SIG-M5 (cell line): Measurements from ENCODE around the gene ETV6.
"Not testable (repeated sequence)": the region's sequence is repeated elsewhere in the genome, so short reads cannot be mapped to it uniquely, and the experiment has no call there.

Source experiments
- DNase-seq: peaks from one replicate; lab custom pipeline; 2025; lab: John Stamatoyannopoulos, UW

Gene ETV6

DNA sequence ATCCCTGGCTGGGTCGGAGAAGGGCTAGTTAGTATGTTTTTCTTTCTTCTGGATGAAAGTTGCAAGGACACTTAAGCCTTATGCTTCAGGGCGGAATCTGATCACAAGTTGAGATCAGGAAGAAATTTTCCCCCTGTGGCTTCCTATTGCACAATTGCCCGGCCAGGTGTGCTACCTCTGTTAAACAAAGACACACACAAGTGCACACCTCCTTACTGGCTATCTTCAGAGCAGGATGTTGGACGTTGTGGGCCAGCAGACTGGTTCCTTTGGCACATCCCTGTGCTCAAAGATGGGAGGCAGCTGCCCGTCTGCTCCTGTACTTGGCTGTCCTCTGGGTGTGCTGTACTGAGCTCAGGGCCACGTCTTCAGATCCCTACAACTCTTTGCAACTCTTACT is 19.1 kb downstream of the ETV6 start:
- DNase-seq, result no peak

DNA sequence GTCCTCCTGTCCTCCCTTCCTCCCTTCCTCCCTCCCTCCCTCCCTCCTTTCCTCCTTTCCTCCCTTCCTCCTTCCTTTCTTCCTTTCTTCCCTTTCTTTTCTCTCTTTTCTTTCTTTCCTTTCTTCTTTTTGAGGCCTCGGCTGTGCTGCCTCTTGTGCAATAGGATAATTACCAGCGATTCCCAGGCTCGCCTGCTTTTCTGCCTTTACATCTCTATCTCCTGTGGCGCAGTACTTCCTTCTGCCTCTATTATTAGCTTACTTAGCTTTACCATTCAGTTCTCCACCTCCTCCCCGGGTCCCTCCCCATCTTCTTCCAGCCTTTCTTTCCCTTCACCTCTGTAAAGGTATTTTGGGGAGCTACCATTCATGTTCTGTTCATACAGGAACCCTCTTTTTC is 19.9 kb downstream of the ETV6 start:
- no peak for DNase-seq

DNA sequence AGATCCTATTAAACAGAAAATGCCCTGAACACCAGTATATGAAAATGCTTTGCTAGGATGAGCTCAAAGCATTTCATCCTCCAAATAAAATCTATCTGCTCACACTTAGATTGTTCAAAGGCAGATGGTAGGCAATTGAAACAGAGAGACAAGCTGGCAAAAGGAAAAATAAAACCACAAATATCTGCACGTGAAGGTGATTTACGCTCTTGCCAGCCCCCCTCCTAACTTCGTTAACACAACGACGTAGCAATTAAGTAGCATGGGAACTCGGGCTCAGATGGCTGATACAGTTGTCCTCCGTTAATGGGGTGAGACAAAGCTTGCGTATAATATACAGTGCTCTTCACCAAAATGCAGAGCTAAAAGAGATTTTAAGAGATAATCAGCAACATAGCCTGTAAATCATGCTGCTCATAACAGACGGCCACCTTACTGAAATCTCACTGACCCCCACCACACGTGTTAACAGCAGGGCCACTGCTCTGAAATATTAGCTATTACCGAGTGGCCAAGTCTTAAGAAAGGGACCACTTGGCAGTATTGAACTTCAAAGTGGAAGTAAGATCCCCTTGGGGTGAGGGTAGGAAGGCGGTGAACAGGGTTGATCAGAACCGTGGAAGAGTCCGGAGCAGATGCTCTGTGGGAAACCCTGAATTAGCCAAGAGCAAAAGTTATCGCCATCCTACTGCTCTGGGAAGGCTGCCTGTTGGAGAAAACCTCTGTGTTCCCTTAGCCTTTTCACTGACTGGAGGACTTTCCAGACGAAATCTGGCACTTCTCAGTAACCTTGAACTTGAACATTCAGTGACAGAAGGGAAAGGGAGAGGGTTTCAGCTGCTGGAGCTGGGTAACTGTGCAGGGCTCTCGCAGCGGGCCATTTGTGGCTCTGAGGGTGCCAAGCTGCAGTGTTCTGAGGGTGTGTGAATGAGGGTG is 23.1 kb downstream of the ETV6 start:
- DNase-seq, result no peak

DNA sequence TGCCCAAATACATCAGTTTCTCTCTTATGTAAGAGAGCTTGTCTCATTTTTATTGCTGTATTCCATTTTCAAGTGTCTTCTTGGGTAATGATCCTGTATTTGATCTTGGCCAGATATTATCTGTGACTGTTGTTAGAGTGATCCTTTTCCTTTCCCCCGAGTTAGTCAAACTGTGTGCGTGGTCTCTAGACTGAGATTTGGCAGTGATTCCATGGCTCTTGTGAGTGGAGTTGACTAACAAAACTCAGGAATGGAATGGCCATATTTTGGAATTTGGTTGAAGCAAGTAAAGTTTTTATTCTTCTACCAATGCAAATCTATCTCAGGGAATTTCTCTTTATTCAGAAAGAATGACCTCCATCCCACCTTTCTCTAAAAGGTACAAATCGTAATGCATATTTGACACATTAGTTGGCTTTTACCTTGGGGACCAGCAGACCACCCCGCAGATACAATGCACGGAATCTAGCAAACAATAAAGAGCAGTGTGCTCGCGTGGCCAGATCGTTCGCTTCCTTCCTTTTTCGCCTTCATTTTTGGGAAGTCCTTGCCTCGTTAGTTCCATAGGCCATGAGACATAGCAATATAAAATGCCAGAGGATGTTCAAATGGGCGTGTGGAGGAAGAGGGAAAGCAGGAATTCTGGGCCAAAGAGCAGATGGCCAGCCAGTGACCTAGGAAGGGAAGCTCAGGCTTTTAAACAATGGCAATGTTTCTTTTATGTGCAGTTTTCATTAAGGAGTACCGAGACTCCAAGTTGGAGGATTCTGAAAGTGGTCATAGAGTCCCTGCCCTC is 24.4 kb downstream of the ETV6 start:
- DNase-seq, result no peak

DNA sequence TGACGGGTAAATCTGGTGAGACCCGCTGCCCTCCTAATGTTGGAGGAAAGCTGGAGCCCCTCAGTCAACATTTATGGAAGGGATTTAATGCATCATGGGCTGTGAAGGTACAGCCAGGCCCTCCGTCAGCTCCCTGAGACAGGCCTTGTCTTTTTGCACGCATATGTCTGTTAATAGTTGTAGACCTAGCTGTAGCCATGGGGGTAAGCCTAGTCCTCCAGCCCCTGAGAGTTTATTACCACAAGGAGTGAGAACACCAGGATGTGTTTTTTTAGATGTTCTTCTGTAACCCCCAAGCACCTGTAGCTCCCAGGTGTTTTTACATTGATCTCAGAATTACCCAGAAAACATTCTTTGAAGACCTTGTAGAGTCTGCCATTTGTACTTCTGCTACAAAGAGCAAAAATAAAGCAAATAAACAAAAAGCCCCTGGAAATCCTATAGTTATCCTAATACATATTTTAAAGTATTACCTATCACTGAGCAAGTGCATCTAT is 25.5 kb downstream of the ETV6 start:
- no peak for DNase-seq

DNA sequence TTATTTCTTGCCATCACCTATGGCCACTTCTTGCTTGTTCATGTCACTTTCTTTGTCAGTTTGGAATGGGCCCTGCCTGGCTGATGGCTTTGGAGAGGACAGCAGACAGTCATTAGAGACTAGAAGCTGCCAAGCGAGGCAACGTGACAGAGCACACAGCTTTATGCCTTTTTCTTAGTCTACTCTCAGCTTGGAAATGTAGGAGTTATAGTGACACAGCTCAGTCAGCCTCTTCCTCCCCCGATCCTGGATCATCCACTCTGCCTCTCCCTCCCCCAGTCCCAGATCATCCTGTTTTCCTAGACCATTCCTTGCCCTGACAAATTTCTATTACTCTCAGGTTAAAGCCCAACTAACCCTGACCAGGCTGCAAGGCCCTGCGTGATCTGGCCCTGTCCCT is 26.6 kb downstream of the ETV6 start:
- DNase-seq, result no peak

DNA sequence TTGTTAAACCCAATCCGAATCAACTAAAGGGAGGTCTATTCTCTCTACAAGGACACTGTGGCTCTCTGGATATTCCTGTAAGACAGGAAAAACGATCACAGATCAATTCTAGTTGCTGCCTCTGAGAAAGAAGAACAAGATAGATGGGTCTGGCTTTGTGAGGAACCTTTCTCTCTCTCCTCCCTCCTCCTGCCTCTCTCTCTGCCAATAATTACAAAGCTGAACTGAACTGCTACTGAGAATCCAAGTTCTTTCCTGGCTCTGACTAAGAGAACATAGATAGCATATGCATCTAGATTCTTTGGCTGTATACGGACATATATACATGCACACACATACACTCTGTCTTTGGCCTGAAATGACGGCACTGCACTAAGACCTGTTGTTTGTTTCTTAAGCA is 27.6 kb downstream of the ETV6 start:
- no peak for DNase-seq

DNA sequence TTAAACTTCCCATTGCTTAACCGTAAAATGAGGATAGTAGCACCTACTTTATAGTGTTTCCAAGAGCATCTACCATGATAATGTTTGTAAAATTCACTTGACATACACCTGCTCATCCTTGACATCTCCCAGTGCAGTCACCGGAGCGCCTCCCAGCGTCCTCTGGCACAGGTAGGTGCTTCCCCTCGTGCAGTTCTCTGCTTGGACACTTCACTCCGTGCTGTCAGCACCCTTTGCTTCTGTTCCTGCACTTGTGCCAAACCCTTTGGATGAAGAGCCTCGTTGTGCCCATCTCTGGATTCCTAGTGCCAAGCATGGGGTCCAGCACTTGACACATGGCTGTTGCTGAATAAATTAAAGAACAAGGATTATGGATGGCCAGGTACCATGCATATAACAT is 28.3 kb downstream of the ETV6 start:
- no peak for DNase-seq

DNA sequence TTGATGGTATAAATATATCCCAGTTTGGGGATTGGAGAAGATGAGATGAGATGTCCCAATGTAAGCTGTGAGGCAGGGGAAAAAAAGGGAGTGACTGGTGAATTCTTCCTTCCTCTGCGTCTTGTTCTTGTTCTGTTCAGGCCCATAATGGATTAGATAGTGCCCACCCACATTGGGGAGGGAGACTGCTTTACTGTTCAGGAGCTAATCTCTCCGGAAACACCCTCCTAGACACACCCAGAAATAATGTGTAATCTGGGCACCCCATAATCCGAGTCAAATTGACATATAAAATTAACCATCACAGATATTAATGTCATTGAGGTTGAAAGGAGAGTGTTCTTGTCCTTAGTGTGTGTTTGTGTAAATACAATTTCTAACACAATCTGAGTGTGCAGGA is 29.3 kb downstream of the ETV6 start:
- DNase-seq, result no peak

DNA sequence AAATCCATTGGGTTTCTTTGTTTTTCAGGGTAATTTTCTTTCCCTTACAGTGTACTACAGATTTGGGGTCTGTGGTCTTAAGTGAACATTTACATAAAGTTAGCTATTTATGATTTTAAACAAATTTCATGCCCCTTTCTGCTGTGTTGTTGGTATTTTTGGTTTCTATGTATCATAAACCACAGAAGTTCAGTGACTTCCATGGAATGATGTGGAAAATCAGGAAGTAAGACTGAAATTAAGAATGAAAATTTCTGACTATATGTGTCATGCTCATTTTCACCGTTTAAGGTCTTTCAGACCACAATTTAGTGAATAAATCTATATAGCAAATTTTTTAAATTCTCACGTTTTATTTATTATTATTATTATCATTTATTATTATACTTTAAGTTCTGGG is 31.7 kb downstream of the ETV6 start:
- DNase-seq, result no peak

DNA sequence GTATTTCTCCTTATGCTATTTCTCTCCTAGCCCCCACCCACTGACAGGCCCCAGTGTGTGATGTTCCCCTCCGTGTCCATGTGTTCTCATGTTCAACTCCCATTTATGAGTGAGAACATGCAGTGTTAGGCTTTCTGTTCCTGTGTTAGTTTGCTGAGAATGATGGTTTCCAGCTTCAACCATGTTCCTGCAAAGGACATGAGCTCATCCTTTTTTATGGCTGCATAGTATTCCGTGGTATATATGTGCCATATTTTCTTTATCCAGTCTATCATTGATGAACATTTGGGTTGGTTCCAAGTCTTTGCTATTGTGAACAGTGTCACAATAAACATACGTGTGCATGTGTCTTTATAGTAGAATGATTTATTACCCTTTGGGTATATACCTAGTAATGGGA is 32.2 kb downstream of the ETV6 start:
- DNase-seq, result not testable (repeated sequence)

DNA sequence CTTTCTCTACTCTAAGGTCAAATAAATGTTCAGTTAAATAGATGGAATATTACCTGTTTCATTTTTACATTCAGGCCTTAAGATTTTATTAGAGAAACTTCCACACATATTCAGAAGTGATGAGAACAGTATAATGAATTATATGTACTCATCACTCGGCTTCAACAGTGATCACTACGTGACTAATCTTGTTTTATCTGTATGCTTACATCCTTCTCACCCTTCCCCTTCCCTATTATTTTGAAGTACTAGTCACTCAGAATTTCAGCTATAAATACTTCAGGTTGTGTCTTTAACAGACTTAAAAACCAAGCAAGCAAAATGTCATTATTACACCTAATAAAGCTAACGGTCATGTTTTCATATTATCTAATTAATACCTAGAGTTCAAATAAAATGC is 34.9 kb downstream of the ETV6 start:
- no peak for DNase-seq

DNA sequence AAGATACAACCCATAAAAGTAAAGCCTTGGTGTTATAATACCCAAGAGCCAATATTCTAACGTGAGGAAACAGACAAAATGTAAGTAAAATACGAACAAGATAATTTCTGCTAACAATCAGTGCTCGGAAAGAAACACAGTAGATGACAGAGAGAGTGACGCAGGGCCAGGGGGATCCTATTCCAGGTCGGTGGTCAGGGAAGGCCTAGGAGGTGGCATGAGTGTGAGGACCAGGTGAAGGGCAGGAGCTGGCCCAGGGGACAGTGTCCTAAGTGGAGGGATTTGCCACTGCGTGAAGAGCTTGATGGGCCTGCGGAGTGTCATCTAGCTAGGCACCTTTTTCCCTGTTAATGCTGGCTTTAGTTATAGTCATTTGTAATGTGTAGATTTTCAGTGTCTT is 35.3 kb downstream of the ETV6 start:
- DNase-seq, result no peak

DNA sequence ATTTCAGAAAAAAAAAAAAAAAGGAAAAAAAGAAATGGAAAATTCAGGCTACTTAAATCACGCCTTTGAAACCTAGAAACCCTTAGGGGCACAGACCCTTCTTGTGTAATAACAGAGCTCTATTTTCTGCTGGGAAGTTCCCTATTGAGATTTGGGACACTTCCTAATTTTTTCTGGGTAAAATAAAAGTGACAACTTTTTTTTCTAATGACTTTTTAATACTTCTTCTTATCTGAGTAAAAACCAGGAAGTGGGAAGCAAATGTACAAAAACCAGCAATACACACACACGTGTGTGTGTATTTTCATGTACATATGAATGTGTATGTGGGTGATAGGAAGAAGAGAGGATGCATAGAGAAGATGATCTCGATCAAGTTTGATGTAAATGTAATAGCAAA is 35.8 kb downstream of the ETV6 start:
- no peak for DNase-seq

DNA sequence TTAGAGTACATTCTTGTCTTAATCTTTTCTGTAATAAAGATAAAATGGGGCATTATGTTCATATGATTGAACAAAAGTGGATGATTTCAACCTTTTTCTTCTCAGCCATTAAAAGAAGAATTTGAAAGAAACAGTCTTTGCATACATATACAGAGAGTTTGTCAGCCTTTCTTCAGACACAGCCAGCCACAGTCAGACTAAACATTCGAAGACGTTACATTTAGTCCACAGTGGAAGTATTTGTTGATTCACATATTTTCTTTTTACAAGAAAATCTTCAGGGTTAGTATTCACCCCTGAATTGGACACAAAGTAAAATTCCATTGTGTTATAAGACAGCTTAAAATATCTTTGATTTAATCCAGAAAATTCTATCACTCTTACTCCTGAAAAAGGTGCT is 36.2 kb downstream of the ETV6 start:
- DNase-seq, result no peak

DNA sequence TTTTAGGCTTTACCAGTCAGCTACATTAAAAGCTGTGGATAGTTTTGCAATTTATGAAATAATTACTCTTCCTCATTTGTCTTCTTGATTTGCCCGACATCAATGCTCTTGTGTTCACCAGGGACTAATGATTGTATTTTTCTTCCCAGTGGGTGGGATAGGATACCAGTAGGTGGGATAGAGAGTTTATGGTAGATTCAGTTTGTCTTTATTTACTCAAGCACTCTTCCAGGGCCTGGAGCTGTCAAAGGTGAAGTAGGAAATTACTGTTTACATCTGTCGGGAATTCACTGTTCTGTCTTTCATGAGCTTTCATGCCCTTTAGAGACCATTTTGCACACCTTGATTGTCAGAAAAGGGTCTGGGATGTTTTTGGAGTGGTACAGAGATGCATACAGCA is 36.6 kb downstream of the ETV6 start:
- DNase-seq, result no peak

DNA sequence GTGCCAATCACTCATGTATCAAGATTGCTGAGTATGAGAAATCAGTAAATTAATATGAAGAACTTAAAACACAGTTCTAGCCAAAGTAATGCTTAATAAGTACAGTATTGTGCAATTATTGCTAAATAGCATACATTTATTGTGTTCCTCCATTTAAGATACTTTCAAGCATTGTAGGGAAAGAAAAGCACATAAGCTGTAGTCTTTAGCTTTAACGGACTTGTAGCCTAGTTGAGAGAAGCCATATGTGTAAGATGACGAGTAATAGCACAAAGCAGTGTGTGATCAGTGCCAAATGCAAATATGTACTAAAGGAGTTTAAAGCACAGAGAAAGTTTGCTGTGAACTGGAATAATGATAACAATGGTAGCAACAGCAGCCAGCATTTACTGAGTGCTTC is 38.1 kb downstream of the ETV6 start:
- no peak for DNase-seq

DNA sequence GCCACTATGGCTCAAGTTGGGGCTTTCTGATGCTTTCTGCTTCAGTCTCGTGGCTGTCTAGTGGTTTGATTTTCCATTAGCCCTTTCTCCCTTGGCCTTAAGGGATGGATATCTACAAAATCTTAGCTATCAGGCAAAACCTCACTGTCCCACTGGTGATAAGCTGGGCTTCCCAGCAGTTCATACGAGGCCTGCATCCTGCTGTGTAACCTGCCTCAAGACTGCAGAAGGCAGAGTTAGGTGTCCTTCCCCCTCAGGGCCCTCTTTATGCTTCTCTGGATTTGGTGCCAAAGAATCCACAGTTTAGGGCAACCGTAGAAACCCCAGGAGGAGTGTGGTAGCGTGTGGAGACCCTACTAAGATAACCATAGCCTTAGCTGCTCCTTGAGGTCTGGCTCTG is 38.9 kb downstream of the ETV6 start:
- DNase-seq, result no peak

DNA sequence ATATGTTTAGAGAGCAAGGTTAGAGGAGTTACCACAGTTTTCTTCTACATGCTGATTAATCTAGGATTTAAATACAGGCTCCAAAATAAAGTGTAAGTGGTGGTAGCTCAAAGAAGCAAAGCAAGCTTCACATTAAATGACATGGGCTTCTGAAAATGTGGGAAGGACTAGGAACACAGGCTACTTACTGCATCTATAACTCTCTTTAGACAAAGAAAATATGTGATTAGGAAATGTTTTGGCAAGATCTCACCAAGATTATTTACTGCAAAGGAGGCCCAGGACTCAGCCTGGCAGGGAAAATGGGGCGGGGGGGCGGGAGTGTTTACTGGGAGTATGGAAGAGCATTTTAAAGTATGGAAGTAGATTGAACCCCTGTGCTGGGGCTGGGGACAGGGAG is 39.4 kb downstream of the ETV6 start:
- DNase-seq, result no peak

DNA sequence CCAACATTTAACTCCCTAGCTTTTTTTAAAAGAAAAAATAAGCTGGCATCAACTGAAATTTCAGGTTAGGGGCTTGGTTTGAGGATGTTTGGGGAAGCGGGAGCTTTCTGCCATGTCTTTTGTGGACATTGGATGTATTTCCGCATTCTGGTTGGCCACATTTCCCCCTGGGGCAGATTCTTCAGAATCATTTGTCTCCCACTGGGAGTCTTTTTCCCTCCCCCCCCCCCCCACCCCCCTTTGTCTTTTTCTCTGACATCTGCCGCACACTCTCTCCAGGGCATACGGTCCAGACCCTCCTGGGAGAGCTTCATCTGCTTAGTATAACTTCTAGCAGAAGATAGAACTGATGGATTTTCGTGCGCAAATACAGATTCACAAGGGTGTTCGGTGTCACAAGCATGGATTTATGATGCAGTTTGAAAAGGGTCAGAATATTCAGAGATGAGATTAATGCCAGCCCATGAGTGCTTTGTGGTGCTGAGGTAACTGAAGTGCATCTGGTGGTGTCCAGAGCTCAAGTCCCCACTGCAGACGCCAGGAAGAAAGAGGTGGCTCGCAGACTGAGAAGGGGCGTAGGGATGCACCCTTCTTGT is 40.2 kb downstream of the ETV6 start:
- DNase-seq, result no peak

DNA sequence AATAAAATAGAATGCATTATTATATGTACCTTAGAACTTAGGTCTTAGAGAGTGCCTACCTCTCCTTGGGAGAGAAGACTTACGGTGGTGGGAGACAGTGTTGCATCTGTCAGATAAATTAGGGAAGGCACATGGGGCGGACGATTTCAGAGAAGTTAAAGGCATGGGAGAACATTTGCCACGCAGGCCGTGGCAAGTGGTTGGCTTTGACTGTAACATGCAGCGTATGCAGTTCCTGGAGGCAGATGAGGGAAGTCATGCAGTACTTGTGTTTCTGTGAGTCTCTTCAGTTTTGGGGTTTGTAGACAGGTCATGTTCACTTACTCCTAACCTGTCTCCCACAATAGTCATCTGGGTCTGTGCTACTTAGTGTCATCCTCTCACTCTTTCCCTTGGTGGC is 43.6 kb downstream of the ETV6 start:
- no peak for DNase-seq

DNA sequence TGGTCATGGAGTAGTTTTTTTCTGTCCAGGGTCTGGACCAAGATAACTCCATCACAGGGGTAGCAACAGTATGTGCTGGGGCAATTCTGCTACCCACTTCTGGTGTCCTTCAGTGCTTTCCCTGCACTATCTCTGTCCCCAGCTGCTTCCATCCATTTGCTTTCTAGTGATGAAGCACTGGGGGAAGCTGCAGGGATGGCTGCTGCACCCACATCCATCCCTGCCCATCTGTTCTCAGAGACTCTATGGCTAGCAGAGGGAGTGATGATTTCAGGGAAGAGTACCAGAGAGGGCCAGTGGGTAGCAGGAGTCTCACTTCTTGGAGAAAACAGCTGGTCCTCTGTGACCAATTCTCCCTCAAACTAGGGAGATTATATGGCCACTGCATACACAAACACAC is 44.1 kb downstream of the ETV6 start:
- DNase-seq, result no peak

DNA sequence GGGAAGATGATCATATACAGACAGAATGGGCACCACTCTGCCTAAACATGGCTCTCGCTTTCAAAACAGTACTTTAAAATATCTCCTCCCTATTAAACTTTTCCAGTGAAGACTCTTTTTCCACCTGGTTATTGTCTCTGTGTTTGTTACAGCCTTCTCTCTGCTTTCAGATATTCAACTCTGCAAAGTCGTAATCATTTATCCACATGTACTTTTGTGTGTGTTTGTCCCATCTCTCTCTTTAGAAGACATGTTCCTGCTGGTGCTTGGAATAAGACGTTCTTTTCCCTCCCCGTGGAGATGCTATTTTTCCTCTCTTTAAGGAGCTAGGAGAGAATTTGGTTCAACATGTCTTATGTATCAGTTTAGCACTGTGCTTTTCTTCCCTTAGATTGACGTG is 45.1 kb downstream of the ETV6 start:
- DNase-seq, result no peak
